C4-2B (cell line): ENCODE measurements around the gene SEMA5A.

Source experiments
- H3K27ac ChIP-seq: fragments of 450-650 bp; 2 replicates; pipeline ENCODE4 v1.5.1; 2017
- ZFX ChIP-seq: fragments of 450-650 bp; IDR thresholded peaks from 2 replicates; pipeline ENCODE4 v1.6.1; 2017
- TF ChIP-seq, protein P1 (sequence below): fragments of 450-650 bp; conservative IDR thresholded peaks from 2 replicates; pipeline ENCODE4 v1.5.1; 2017; ENCODE audit warnings: mild to moderate bottlenecking

SEMA5A gene

DNA sequence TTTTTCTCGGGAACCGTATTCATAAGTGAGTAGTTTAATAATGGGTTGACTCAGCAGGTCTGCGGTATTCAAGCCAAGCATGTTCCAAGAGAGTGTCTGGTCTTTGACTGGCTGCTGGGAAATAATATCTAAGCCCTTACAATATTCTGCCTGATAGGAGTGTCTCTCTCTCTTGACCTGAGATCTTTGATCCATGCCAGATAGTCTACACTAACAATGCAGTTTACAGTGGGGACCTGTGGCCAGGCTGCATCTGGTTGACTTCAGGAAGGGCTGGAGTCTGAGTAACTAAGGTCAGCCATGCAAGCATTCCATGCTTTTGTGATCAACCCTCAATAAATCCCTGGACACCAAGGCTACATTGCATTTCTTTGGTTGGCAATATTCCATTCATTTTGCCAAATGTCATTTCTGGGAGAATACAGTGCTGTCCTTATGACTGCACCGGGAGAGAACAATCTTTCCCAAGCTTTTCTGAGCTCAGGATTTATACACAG is 195.5 kb downstream of the SEMA5A start:
- TF ChIP-seq, protein P1, sequence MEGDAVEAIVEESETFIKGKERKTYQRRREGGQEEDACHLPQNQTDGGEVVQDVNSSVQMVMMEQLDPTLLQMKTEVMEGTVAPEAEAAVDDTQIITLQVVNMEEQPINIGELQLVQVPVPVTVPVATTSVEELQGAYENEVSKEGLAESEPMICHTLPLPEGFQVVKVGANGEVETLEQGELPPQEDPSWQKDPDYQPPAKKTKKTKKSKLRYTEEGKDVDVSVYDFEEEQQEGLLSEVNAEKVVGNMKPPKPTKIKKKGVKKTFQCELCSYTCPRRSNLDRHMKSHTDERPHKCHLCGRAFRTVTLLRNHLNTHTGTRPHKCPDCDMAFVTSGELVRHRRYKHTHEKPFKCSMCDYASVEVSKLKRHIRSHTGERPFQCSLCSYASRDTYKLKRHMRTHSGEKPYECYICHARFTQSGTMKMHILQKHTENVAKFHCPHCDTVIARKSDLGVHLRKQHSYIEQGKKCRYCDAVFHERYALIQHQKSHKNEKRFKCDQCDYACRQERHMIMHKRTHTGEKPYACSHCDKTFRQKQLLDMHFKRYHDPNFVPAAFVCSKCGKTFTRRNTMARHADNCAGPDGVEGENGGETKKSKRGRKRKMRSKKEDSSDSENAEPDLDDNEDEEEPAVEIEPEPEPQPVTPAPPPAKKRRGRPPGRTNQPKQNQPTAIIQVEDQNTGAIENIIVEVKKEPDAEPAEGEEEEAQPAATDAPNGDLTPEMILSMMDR = no peak
- no peak for TF ChIP-seq ZFX
- H3K27ac ChIP-seq = no peak overlapping the region

DNA sequence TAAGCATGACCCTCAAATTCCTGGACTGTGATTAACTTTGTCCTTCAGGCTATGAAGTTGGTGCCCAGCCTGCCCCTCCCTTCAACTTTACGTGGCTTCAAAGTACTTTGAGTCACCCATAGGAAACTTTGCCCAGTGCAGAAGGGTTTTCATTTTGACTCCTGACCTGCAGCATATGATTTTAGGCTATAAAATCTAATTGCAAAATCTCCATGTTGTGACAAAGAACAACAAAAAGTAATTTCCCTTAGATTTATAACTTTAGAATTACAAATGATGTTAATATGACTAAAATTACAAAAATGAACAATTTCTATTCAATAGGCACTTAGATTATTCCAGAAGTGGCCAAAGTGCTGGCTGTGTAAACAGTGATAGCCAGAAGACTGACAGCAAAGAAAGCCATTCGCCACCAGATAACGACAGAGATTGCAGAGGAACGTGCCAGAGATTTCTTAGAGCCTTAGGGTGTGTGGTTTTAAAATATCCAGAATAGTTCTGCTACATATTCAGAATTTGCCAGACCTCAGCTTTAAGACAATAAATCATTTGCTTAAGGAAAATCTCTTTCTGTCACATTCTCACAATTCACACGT is 197.4 kb downstream of the SEMA5A start:
- TF ChIP-seq ZFX = no peak
- TF ChIP-seq, protein P1 = no peak
- H3K27ac ChIP-seq = no peak overlapping the region

DNA sequence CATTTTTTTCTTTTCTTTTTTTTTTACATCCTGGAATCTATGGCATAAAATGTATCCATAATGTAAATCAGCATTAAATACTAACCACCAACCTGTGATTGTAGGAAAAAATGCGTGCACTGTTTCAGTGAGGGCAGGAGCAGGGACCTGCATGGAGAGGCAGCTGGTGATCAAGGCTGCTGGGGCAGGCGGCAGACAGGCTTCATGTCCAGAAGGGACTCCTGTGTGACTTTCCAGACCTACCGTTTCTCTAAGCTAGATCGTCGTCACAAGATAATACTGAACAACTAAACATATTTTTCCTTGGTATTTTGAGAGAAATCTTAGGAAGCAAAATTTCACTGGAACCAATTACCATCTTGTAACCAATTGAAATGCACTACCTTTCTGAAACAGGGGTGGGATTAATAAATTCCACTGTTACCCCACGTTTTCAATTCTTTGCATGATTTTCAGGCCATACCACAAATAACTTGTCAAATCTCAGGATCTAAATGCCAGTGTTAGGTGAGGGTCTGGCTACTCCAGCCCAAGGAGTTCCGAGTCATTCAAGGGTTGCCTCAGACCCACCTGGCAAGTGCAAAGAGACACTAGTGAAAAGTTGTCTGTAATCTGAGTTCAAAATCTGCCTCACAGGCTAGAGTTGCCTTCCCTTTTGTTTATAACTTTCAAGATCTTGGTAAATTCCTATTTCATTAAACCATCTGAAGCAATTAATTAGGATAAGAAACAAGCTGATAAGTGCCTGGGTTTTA is 198.2 kb downstream of the SEMA5A start:
- TF ChIP-seq, protein P1 = no peak
- no peak for TF ChIP-seq ZFX
- no peak overlapping the region for H3K27ac ChIP-seq

DNA sequence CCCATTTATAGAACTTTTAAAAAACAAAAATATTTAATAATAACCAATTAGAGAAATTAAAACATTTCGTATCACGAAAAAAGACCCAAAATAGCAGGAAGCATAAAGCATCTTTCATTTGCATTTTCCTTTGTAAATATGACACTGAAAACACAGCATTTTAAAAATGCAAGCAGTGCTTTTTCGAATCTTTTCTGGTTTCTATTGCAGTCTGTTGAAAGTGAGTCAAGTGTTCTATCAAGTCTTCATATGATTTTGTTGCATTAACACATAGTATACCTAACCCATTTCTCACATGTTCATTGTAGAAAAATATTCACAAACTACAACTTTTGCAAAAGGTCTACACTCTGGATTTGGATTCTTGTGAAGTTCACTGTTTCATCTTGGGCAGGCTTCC is 198.8 kb downstream of the SEMA5A start:
- no peak overlapping the region for H3K27ac ChIP-seq
- TF ChIP-seq ZFX = no peak
- TF ChIP-seq, protein P1 = no peak

DNA sequence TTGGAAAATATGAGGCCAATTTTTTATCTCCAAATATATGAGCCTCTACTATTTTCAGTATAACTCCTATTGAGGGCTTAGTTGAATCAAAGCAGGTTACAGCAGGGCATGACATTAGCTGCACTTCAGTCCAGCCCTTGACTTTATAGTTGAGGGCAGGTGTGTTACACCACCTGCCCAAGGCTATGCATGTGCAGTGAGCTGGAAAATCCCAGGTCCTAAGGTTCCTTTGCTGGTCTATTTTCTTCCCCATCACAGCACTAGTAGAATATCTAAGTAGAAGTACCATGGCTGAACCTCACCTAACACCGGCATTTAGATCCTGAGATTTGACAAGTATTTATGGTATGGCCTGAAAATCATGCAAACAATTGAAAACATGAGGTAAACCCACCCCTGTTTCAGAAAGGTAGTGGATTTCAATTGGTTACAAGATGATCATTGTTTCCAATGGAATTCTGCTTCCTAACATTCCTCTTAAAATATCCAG is 201.1 kb downstream of the SEMA5A start:
- TF ChIP-seq, protein P1 = no peak
- TF ChIP-seq ZFX = no peak
- H3K27ac ChIP-seq = no peak overlapping the region

DNA sequence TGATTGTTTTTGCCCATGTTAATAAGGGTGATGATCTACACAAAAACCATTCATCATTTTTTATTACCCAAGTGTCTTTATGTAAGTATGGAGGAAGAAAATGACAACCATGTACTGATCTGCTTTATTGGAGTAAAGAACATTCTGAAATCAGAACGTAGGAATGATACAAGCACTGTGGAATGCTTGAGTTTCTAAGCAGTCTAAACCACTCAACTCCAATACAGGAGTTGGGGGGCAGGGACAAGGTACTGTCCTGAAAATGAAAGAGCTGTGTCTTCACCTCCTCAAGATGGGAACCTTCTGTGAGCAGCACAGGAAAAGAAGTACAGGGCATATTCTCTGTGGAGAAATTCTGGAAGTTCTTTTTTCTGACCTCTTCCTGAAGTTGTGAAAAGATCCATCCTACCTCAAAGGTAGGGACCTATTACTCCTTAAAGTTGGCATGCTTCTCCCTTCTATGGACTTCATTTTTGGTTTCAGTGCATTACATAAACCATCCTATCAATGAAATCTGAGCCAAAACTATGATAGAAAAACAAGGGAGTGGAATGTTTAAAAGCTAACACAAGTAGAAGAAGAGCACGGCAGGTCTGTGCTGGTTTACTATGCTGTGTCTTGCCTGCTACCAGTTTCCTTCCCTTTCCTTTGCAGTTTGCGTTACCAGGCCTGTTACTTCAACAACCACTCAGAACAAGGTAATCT is 202.6 kb downstream of the SEMA5A start:
- H3K27ac ChIP-seq = no peak overlapping the region
- TF ChIP-seq, protein P1 = no peak
- no peak for TF ChIP-seq ZFX
